CD4-positive, alpha-beta T cell treated with Interleukin-17A for 1 hour (primary cell): Measurements from ENCODE around the gene VPREB3.

Experiments
- DNase-seq: peaks from one replicate; pipeline ENCODE4 v3.0.0-alpha.2; 2020

The VPREB3 gene

GRCh38 chr22:23722724-23723123 is 31.5 kb downstream of the VPREB3 start:
- DNase-seq: no peak

- no peak for DNase-seq
These were observed 32.1 kb downstream of the VPREB3 start for GRCh38 chr22:23722160-23722559.

- DNase-seq: no peak
These were observed 33.4 kb downstream of the VPREB3 start for GRCh38 chr22:23720855-23721254.

GRCh38 chr22:23718371-23719165 is 35.7 kb downstream of the VPREB3 start:
- no peak for DNase-seq

- peak; percentile 86 for DNase-seq
These were observed 37.1 kb downstream of the VPREB3 start for GRCh38 chr22:23716811-23717801.

GRCh38 chr22:23715806-23716375 is 38.3 kb downstream of the VPREB3 start:
- no peak for DNase-seq

- DNase-seq: no peak
These were observed 39.3 kb downstream of the VPREB3 start for GRCh38 chr22:23714596-23715578.

GRCh38 chr22:23713696-23714595 is 40.3 kb downstream of the VPREB3 start:
- no peak for DNase-seq

GRCh38 chr22:23712256-23712655 is 42.0 kb downstream of the VPREB3 start:
- no peak for DNase-seq

- no peak for DNase-seq
These were observed 45.1 kb downstream of the VPREB3 start for GRCh38 chr22:23709107-23709506.

- DNase-seq: no peak
These were observed 46.0 kb downstream of the VPREB3 start for GRCh38 chr22:23708270-23708669.

- no peak for DNase-seq
These were observed 48.9 kb downstream of the VPREB3 start for GRCh38 chr22:23705358-23705757.

GRCh38 chr22:23704829-23705228 is 49.4 kb downstream of the VPREB3 start:
- no peak for DNase-seq

- DNase-seq: no peak
These were observed 50.2 kb downstream of the VPREB3 start for GRCh38 chr22:23704062-23704461.
